Transverse colon (tissue), 4 donors: ENCODE results near the gene ABHD12.

Experiments used
- CTCF ChIP-seq, 5 experiments: fragments of 200-600 bp in 3 of 5; fragments of 450-650 bp in 2 of 5; sonication (generic) in 3 of 5; IDR thresholded peaks; 1 replicate in 2 of 5; 2 replicates in 3 of 5; pipeline ENCODE4 v1.5.1; 2016 to 2017; ENCODE audit warnings: antibody characterized with exemption in 5 of 5, inconsistent platforms in 3 of 5, mild to moderate bottlenecking in 2 of 5, moderate library complexity in 1 of 5
- EP300 ChIP-seq: sonication (generic); formaldehyde crosslinking; IDR thresholded peaks from one replicate; pipeline ENCODE4 v1.6.1; 2017; ENCODE audit warnings: antibody characterized with exemption, low read depth
- POLR2A ChIP-seq: fragments of 450-650 bp; IDR thresholded peaks from one replicate; pipeline ENCODE4 v1.6.1; 2016; ENCODE audit warnings: antibody characterized with exemption, mild to moderate bottlenecking, moderate library complexity
- POLR2AphosphoS5 ChIP-seq, 3 donors: sonication (generic); formaldehyde crosslinking; IDR thresholded peaks; one replicate each; pipeline ENCODE4 v1.6.1; 2016; ENCODE audit warnings: antibody characterized with exemption in 3 of 3

GRCh38 chr20:25390538-25391528 lies at the start of gene ABHD12:
- TF ChIP-seq POLR2A (peak; percentile 91), CTCF (IDR thresholded peaks at IDR 0.05) (no peak), POLR2AphosphoS5 (IDR thresholded peaks at IDR 0.05) (peak; percentile 82 to 95 (median 94)), EP300 (no peak)
